Activated T-cell treated with anti-CD3 and anti-CD28 coated beads, Interleukin-2, amount 50 U/mL, for 24 hours (primary cell): ENCODE measurements around the gene ARHGEF37.
"Not testable (repeated sequence)": the region's sequence is repeated elsewhere in the genome, so short reads cannot be mapped to it uniquely, and the experiment has no call there.

Source experiments
- DNase-seq: peaks from one replicate; pipeline ENCODE4 v3.0.0-alpha.2; 2020
- H3K27ac Mint-ChIP-seq: 2 replicates; pipeline ENCODE4 v1.8.0; 2020; ENCODE audit warnings: mild to moderate bottlenecking, mixed read lengths
- H3K27me3 Mint-ChIP-seq: 2 replicates; pipeline ENCODE4 v1.8.0; 2020; ENCODE audit warnings: mixed read lengths
- H3K36me3 Mint-ChIP-seq: 2 replicates; pipeline ENCODE4 v1.8.0; 2020; ENCODE audit warnings: low read depth, mixed read lengths
- H3K4me1 Mint-ChIP-seq: 2 replicates; pipeline ENCODE4 v1.8.0; 2020; ENCODE audit warnings: low read depth, mixed read lengths
- H3K4me3 Mint-ChIP-seq: 2 replicates; pipeline ENCODE4 v1.8.0; 2020; ENCODE audit warnings: mild to moderate bottlenecking, moderate library complexity, mixed read lengths
- H3K9me3 Mint-ChIP-seq: 2 replicates; pipeline ENCODE4 v1.8.0; 2020; ENCODE audit warnings: mixed read lengths

ARHGEF37 gene

GRCh38 chr5:149667084-149667828 lies 86.0 kb downstream of the ARHGEF37 start:
- peak; percentile 32 for DNase-seq
- H3K36me3 Mint-ChIP-seq, result no peaks in the 10 kb centered on the region
- no peaks in the 10 kb centered on the region for H3K4me1 Mint-ChIP-seq

GRCh38 chr5:149667829-149668330 lies 86.6 kb downstream of the ARHGEF37 start:
- H3K9me3 Mint-ChIP-seq, result peaks cover 10% of the 10 kb centered on the region

More at GRCh38 chr5:149667084-149667828, 86.0 kb downstream of the ARHGEF37 start:
- peaks cover 10% of the 10 kb centered on the region for H3K9me3 Mint-ChIP-seq
- peaks cover 7% of the 10 kb centered on the region for H3K27me3 Mint-ChIP-seq
- H3K27ac Mint-ChIP-seq, result no peak overlapping the region
- no peak overlapping the region for H3K4me3 Mint-ChIP-seq

GRCh38 chr5:149669273-149669672 lies 88.0 kb downstream of the ARHGEF37 start:
- DNase-seq, H3K4me3 Mint-ChIP-seq, H3K27ac Mint-ChIP-seq, H3K36me3 Mint-ChIP-seq, H3K4me1 Mint-ChIP-seq: not testable (repeated sequence)
- Mint-ChIP-seq H3K9me3 (peaks cover 13% of the 10 kb centered on the region), H3K27me3 (peaks cover 21% of the 10 kb centered on the region)

More at GRCh38 chr5:149667829-149668330, 86.6 kb downstream of the ARHGEF37 start:
- DNase-seq, result no peak
- Mint-ChIP-seq H3K36me3 (no peaks in the 10 kb centered on the region), H3K4me1 (no peaks in the 10 kb centered on the region), H3K27me3 (peaks cover 11% of the 10 kb centered on the region), H3K27ac (no peak overlapping the region), H3K4me3 (no peak overlapping the region)

- Mint-ChIP-seq H3K27me3 (peaks cover 28% of the 10 kb centered on the region), H3K9me3 (peaks cover 13% of the 10 kb centered on the region), H3K4me3 (no peak overlapping the region), H3K27ac (no peak overlapping the region), H3K4me1 (no peaks in the 10 kb centered on the region), H3K36me3 (no peaks in the 10 kb centered on the region)
- DNase-seq, result no peak
Observed at GRCh38 chr5:149671544-149671943, 90.2 kb downstream of the ARHGEF37 start.

DNA sequence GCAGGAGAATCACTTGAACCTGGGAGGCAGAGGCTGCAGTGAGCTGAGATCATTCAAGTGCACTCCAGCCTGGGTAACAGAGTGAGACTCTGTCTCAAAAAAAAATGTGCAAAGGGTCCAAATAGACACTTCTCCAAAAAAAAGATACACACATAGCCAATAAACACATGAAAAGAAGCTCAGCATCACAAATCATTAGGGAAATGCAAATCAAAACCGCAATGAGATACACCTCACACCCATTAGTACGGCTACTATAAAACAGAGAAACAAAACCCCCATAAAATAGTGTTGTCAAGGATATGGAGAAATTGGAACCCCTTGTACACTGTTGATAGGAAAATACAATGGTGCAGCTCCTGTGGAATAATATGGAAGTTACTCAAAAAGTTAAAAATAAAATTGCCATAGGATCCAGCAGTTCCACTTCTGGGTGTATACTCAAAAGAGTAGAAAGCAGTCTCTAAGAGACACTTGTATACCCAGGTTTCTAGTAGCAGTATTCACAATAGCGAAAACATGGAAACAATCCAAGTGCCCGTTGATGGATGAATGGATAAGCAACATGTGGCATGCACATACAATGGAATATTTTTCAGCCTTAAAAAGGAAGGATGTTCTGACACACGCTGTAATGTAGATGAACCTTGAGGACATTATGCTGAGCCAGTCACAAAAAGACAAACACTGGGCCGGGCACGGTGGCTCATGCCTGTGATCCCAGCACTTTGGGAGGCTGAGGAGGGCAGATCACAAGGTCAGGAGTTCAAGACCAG lies 91.6 kb downstream of the ARHGEF37 start:
- peaks cover 7% of the 10 kb centered on the region for H3K9me3 Mint-ChIP-seq
- DNase-seq, result no peak
- no peaks in the 10 kb centered on the region for H3K4me1 Mint-ChIP-seq
- no peak overlapping the region for H3K27ac Mint-ChIP-seq
- no peak overlapping the region for H3K4me3 Mint-ChIP-seq
- peaks cover 28% of the 10 kb centered on the region for H3K27me3 Mint-ChIP-seq
- no peaks in the 10 kb centered on the region for H3K36me3 Mint-ChIP-seq

DNA sequence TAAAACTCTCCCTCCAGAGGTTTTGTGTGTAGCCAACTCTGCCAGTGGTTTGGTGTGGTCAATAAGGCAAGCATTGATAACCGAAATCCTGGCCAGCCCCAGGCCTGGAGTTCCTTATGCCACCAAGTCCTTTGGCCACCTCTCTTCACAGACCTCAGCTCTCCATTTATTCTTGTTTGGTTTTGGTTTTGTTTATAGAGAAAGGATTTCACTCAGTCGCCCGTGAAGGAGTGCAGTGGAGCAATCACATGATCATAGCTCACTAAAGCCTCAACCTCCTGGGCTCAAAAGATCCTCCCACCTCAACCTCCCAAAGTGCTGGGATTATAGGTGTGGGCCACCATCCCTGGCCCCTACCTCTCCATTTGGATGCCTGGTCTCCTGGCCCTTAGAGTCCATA lies 93.4 kb downstream of the ARHGEF37 start:
- DNase-seq, result no peak
- Mint-ChIP-seq H3K27me3 (peaks cover 28% of the 10 kb centered on the region), H3K4me3 (no peak overlapping the region), H3K27ac (no peak overlapping the region), H3K9me3 (peaks cover 3% of the 10 kb centered on the region), H3K4me1 (no peaks in the 10 kb centered on the region), H3K36me3 (no peaks in the 10 kb centered on the region)

DNA sequence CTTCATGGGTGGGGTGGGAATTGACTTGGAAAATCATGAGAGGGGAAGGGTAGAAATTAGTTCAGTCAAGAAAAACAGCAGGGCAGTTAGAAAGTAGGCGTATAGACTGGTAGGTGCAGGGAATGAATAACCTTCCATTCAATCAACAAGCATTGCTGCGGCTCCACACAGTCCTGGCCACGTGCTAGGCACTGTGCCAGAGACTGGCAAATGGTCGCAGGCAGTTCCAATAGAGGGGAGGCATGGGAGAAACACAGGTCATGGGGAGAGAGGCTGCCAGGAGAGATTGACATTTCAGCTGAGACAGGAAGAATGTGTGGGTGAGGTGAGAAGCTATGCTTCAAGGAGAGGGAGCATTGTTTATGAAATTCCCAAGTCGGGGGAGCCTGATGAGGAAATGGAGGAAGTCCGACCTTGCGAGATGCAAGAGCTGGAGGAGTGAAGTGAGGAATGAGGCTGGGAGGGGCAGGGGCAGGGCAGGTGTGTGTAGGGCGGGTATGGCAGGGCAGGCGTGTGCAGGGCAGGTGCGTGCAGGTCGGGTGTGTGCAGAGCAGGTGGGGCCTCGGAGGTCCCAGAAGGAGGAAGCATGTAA lies 94.4 kb downstream of the ARHGEF37 start:
- H3K27me3 Mint-ChIP-seq, result peaks cover 33% of the 10 kb centered on the region
- H3K9me3 Mint-ChIP-seq, result peaks cover 3% of the 10 kb centered on the region
- no peak overlapping the region for H3K4me3 Mint-ChIP-seq
- H3K36me3 Mint-ChIP-seq, result no peaks in the 10 kb centered on the region
- no peak overlapping the region for H3K27ac Mint-ChIP-seq
- no peak for DNase-seq
- no peaks in the 10 kb centered on the region for H3K4me1 Mint-ChIP-seq

DNA sequence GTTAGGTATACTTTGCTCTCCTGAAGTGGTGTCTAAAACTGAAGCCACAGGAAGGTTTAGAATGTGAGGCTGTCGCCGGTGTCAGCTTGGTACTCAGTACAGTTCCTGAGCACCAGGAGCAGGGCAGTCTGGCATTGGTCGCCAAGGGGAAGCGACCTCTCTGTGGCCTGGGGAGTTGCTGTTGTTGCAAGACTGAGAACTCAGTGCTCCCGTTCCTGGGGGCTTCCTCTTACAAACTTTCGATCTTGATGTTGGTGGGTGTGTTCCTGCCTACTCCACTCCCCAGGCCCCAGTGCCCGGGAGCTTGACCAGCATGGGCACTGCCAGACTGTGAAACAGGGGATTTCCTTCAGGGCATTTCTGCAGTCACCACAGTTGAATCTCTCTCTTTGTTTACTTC lies 96.4 kb downstream of the ARHGEF37 start:
- Mint-ChIP-seq H3K9me3 (peaks cover 3% of the 10 kb centered on the region), H3K36me3 (no peaks in the 10 kb centered on the region), H3K4me1 (no peaks in the 10 kb centered on the region), H3K4me3 (no peak overlapping the region), H3K27me3 (peaks cover 34% of the 10 kb centered on the region), H3K27ac (no peak overlapping the region)
- no peak for DNase-seq

- DNase-seq, result no peak
- H3K4me1 Mint-ChIP-seq, result no peaks in the 10 kb centered on the region
- H3K36me3 Mint-ChIP-seq, result no peaks in the 10 kb centered on the region
- H3K9me3 Mint-ChIP-seq, result no peaks in the 10 kb centered on the region
- no peak overlapping the region for H3K4me3 Mint-ChIP-seq
- peaks cover 32% of the 10 kb centered on the region for H3K27me3 Mint-ChIP-seq
- no peak overlapping the region for H3K27ac Mint-ChIP-seq
Observed at GRCh38 chr5:149679876-149680809, 98.8 kb downstream of the ARHGEF37 start.

DNA sequence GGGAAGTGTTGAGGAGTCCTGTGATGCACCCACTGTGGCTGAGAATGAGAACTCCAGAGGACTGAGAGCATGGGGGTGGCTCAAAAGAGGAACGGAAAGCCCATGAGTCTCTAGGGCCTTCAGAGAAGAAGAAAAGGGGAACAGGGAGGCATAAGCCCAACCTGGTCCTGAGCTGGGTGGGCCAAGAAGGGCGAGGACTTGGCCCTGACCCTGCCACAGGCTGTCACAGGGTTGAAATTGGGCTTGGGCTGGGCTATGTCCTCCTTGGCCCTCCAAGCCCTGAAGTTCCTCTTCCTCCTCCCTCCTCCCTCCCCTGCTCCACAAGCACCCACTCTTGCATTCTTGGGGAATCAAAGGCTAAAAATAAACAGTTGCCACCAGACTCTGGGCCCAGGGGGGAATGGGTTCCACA lies 99.5 kb downstream of the ARHGEF37 start:
- H3K4me3 Mint-ChIP-seq, result no peak overlapping the region
- DNase-seq, result no peak
- peaks cover 30% of the 10 kb centered on the region for H3K27me3 Mint-ChIP-seq
- no peaks in the 10 kb centered on the region for H3K9me3 Mint-ChIP-seq
- no peaks in the 10 kb centered on the region for H3K36me3 Mint-ChIP-seq
- no peak overlapping the region for H3K27ac Mint-ChIP-seq
- no peaks in the 10 kb centered on the region for H3K4me1 Mint-ChIP-seq

GRCh38 chr5:149681252-149681651 lies 100.0 kb downstream of the ARHGEF37 start:
- H3K36me3 Mint-ChIP-seq, result no peaks in the 10 kb centered on the region
- no peaks in the 10 kb centered on the region for H3K9me3 Mint-ChIP-seq
- no peak overlapping the region for H3K27ac Mint-ChIP-seq
- H3K27me3 Mint-ChIP-seq, result peaks cover 29% of the 10 kb centered on the region
- no peaks in the 10 kb centered on the region for H3K4me1 Mint-ChIP-seq
- DNase-seq, result no peak
- H3K4me3 Mint-ChIP-seq, result no peak overlapping the region

DNA sequence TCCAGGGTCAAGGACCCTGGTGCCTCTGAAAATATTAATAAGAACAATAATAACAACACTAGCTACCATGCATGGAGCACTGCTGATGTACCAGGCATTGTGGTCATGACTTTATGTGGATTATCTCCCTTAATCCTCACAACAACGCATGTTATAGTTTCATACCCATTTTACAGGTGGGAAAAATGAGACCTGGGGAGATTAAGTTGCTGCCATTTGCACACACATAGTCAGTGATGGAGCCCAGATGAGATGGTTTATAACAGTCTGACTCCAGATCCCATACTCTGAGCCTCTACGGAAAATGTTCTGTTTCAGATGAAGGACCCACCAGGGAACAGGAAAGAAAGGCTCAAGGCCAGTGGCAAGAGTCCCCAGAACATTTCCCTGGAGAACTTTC lies 100.6 kb downstream of the ARHGEF37 start:
- Mint-ChIP-seq H3K27ac (no peak overlapping the region), H3K9me3 (no peaks in the 10 kb centered on the region), H3K27me3 (peaks cover 33% of the 10 kb centered on the region), H3K4me3 (no peak overlapping the region), H3K4me1 (no peaks in the 10 kb centered on the region), H3K36me3 (no peaks in the 10 kb centered on the region)
- no peak for DNase-seq

GRCh38 chr5:149682532-149683075 lies 101.3 kb downstream of the ARHGEF37 start:
- Mint-ChIP-seq H3K27ac (no peak overlapping the region), H3K4me1 (no peaks in the 10 kb centered on the region), H3K27me3 (peaks cover 36% of the 10 kb centered on the region), H3K9me3 (no peaks in the 10 kb centered on the region), H3K4me3 (no peak overlapping the region), H3K36me3 (no peaks in the 10 kb centered on the region)
- no peak for DNase-seq

DNA sequence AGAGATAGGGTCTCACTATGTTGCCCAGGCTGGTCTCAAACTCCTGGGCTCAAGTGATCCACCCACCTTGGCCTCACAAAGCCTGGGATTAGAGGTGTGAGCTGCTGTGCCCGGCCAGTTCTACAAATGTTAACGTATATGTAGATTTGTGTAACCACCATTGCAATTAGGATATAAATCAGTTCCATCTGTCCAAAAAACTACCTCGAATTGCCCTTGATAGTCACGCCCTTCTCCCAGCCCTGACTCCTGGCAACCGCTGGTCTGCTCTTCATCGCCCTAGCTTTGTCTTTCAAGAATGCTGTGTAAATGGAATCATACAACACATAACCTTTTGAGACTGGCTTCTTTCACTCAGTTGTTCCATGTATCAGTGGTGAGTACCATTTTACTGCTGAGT lies 102.7 kb downstream of the ARHGEF37 start:
- Mint-ChIP-seq H3K27me3 (peaks cover 49% of the 10 kb centered on the region), H3K4me3 (no peak overlapping the region), H3K36me3 (no peaks in the 10 kb centered on the region), H3K4me1 (no peaks in the 10 kb centered on the region), H3K27ac (no peak overlapping the region), H3K9me3 (no peaks in the 10 kb centered on the region)
- DNase-seq, result no peak
